HEK293 (cell line): ENCODE results near the gene KRTAP6-1.

Experiments used
- CTCF ChIA-PET: fragments of 350-600 bp; formaldehyde crosslinking; extraction: SDS; loops from one replicate; lab custom pipeline; 2021; ENCODE audit warnings: antibody characterized with exemption; lab: Yijun Ruan, JAX
- POLR2A ChIA-PET: fragments of 300-600 bp; formaldehyde crosslinking; extraction: SDS; loops from one replicate; lab custom pipeline; 2020; ENCODE audit warnings: antibody characterized with exemption, inconsistent platforms; lab: Yijun Ruan, JAX
- H3K27ac ChIP-seq: fragments of 200-500 bp; sonication (Bioruptor generic); 2 replicates; pipeline ENCODE4 v1.5.1; 2014; ENCODE audit warnings: low read depth, low read length, control low read depth, inconsistent platforms; ENCODE audit errors: extremely low read depth
- H3K36me3 ChIP-seq, 2 experiments: fragments of 200-500 bp in 1 of 2; sonication (Bioruptor generic) in 1 of 2; 1 replicate in 1 of 2; 2 replicates in 1 of 2; pipeline ENCODE4 v1.5.1; 2014 to 2017; ENCODE audit warnings: inconsistent platforms in 2 of 2, low read length in 2 of 2; ENCODE audit not compliant: control insufficient read depth in 2 of 2, insufficient read depth in 1 of 2
- H3K4me1 ChIP-seq: fragments of 200-500 bp; sonication (Bioruptor generic); 2 replicates; pipeline ENCODE4 v1.5.1; 2014; ENCODE audit warnings: mild to moderate bottlenecking, low read length, inconsistent platforms; ENCODE audit not compliant: control insufficient read depth, insufficient read depth
- H3K4me3 ChIP-seq: 2 replicates; pipeline ENCODE4 v1.5.1; 2011; ENCODE audit warnings: low read depth, mild to moderate bottlenecking, control low read depth, low read length, moderate library complexity
- H3K9me3 ChIP-seq: fragments of 200-500 bp; sonication (Bioruptor generic); 2 replicates; pipeline ENCODE4 v1.5.1; 2014; ENCODE audit warnings: low read depth, low read length, inconsistent platforms; ENCODE audit not compliant: control insufficient read depth, insufficient read depth
- KLF10 ChIP-seq: fragments of 450-650 bp; IDR thresholded peaks from 2 replicates; pipeline ENCODE4 v1.5.1; 2018; ENCODE audit warnings: missing biosample characterization, mild to moderate bottlenecking, missing genetic modification characterization
- MEIS1 ChIP-seq: sonication (generic); formaldehyde crosslinking; IDR thresholded peaks from 2 replicates; pipeline ENCODE4 v1.8.1; 2022; ENCODE audit warnings: missing genetic modification reagents, mild to moderate bottlenecking, borderline replicate concordance
- OVOL3 ChIP-seq: fragments of 450-650 bp; formaldehyde crosslinking; IDR thresholded peaks from 2 replicates; pipeline ENCODE4 v1.5.1; 2016; ENCODE audit warnings: missing biosample characterization, missing genetic modification characterization
- ZBTB1 ChIP-seq: fragments of 450-650 bp; formaldehyde crosslinking; IDR thresholded peaks from 2 replicates; pipeline ENCODE4 v1.5.1; 2016; ENCODE audit warnings: missing biosample characterization, missing genetic modification characterization
- ZBTB20 ChIP-seq: fragments of 450-650 bp; formaldehyde crosslinking; IDR thresholded peaks from 2 replicates; pipeline ENCODE4 v1.5.1; 2016; ENCODE audit warnings: missing biosample characterization, missing genetic modification characterization
- ZNF146 ChIP-seq: fragments of 450-650 bp; formaldehyde crosslinking; IDR thresholded peaks from 2 replicates; pipeline ENCODE4 v1.5.1; 2016; ENCODE audit warnings: missing biosample characterization, missing genetic modification characterization
- ZNF335 ChIP-seq: fragments of 450-650 bp; formaldehyde crosslinking; conservative IDR thresholded peaks from 2 replicates; pipeline ENCODE4 v1.5.1; 2016; ENCODE audit warnings: missing biosample characterization, missing genetic modification characterization
- ZNF341 ChIP-seq: fragments of 450-650 bp; formaldehyde crosslinking; IDR thresholded peaks from 2 replicates; pipeline ENCODE4; 2016; ENCODE audit warnings: low read depth, missing biosample characterization, missing genetic modification characterization
- ZNF350 ChIP-seq: fragments of 450-650 bp; formaldehyde crosslinking; IDR thresholded peaks from 2 replicates; pipeline ENCODE4 v1.5.0; 2017; ENCODE audit warnings: missing biosample characterization, mild to moderate bottlenecking, missing genetic modification characterization
- ZNF501 ChIP-seq: fragments of 450-650 bp; formaldehyde crosslinking; IDR thresholded peaks from 2 replicates; pipeline ENCODE4 v1.5.1; 2016; ENCODE audit warnings: missing biosample characterization, missing genetic modification characterization
- ZNF510 ChIP-seq: fragments of 450-650 bp; formaldehyde crosslinking; IDR thresholded peaks from 2 replicates; pipeline ENCODE4 v1.5.1; 2018; ENCODE audit warnings: mild to moderate bottlenecking, missing genetic modification characterization, missing biosample characterization; ENCODE audit not compliant: insufficient replicate concordance
- ZNF623 ChIP-seq: fragments of 450-650 bp; formaldehyde crosslinking; IDR thresholded peaks from 2 replicates; pipeline ENCODE4 v1.5.1; 2016; ENCODE audit warnings: missing biosample characterization, missing genetic modification characterization
- ZNF776 ChIP-seq: fragments of 450-650 bp; formaldehyde crosslinking; IDR thresholded peaks from 2 replicates; pipeline ENCODE4 v1.5.0; 2017; ENCODE audit warnings: missing biosample characterization, missing genetic modification characterization, borderline replicate concordance
- ZSCAN23 ChIP-seq: fragments of 450-650 bp; formaldehyde crosslinking; IDR thresholded peaks from 2 replicates; pipeline ENCODE4 v1.5.1; 2016; ENCODE audit warnings: missing biosample characterization, missing genetic modification characterization
- TF ChIP-seq, protein P1 (sequence below): fragments of 450-650 bp; formaldehyde crosslinking; conservative IDR thresholded peaks from 2 replicates; pipeline ENCODE4 v1.5.1; 2016; ENCODE audit warnings: low read depth, missing biosample characterization, missing genetic modification characterization
- TF ChIP-seq, protein P2 (sequence below): fragments of 450-650 bp; formaldehyde crosslinking; IDR thresholded peaks from 2 replicates; pipeline ENCODE4 v1.5.0; 2017; ENCODE audit warnings: missing biosample characterization, missing genetic modification characterization, borderline replicate concordance
- TF ChIP-seq, protein P3 (sequence below): fragments of 450-650 bp; formaldehyde crosslinking; IDR thresholded peaks from 2 replicates; pipeline ENCODE4 v1.5.1; 2016; ENCODE audit warnings: missing biosample characterization, missing genetic modification characterization

The KRTAP6-1 gene

DNA sequence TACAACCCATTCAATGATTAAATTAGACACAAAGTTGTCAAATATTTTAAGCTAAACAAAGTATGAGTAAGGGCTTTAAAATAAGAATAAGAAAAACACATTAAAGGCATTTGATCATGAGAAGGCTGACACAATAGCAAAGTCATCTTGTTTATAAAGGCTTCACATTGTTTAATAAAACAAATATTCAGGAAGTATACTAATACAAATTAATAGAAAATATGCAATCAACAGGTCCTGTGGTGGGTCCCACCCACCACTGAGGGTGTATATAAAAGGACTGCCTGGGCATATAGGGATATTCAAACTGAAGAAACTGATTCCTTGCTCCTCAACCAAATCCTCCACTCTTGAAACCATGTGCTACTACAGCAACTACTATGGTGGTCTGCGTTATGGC, 21.2 kb upstream of the KRTAP6-1 start, which contains the start of gene KRTAP20-2:
Gene KRTAP20-2 (plus strand): TSS at position 301 of the 400 bp plus-strand sequence. CDS start 58 bp downstream, at position 359.
- Histone ChIP-seq H3K36me3 (no peaks in the 10 kb centered on the region), H3K27ac (no peak within 1 kb of the TSS), H3K4me3 (no peak within 1 kb of the TSS), H3K9me3 (no peaks in the 10 kb centered on the region), H3K4me1 (no peaks in the 10 kb centered on the region)
- TF ChIP-seq OVOL3 (tag by site-specific recombination): no peak
- TF ChIP-seq, protein P1, sequence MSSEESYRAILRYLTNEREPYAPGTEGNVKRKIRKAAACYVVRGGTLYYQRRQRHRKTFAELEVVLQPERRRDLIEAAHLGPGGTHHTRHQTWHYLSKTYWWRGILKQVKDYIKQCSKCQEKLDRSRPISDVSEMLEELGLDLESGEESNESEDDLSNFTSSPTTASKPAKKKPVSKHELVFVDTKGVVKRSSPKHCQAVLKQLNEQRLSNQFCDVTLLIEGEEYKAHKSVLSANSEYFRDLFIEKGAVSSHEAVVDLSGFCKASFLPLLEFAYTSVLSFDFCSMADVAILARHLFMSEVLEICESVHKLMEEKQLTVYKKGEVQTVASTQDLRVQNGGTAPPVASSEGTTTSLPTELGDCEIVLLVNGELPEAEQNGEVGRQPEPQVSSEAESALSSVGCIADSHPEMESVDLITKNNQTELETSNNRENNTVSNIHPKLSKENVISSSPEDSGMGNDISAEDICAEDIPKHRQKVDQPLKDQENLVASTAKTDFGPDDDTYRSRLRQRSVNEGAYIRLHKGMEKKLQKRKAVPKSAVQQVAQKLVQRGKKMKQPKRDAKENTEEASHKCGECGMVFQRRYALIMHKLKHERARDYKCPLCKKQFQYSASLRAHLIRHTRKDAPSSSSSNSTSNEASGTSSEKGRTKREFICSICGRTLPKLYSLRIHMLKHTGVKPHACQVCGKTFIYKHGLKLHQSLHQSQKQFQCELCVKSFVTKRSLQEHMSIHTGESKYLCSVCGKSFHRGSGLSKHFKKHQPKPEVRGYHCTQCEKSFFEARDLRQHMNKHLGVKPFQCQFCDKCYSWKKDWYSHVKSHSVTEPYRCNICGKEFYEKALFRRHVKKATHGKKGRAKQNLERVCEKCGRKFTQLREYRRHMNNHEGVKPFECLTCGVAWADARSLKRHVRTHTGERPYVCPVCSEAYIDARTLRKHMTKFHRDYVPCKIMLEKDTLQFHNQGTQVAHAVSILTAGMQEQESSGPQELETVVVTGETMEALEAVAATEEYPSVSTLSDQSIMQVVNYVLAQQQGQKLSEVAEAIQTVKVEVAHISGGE: no peak
- no peak for TF ChIP-seq ZNF501
- no peak for TF ChIP-seq ZNF350 (tag by site-specific recombination)
- TF ChIP-seq, protein P2, sequence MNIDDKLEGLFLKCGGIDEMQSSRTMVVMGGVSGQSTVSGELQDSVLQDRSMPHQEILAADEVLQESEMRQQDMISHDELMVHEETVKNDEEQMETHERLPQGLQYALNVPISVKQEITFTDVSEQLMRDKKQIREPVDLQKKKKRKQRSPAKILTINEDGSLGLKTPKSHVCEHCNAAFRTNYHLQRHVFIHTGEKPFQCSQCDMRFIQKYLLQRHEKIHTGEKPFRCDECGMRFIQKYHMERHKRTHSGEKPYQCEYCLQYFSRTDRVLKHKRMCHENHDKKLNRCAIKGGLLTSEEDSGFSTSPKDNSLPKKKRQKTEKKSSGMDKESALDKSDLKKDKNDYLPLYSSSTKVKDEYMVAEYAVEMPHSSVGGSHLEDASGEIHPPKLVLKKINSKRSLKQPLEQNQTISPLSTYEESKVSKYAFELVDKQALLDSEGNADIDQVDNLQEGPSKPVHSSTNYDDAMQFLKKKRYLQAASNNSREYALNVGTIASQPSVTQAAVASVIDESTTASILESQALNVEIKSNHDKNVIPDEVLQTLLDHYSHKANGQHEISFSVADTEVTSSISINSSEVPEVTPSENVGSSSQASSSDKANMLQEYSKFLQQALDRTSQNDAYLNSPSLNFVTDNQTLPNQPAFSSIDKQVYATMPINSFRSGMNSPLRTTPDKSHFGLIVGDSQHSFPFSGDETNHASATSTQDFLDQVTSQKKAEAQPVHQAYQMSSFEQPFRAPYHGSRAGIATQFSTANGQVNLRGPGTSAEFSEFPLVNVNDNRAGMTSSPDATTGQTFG (tag by site-specific recombination): no peak
- POLR2A ChIA-PET: no interaction called here
- CTCF ChIA-PET: no interaction called here

DNA sequence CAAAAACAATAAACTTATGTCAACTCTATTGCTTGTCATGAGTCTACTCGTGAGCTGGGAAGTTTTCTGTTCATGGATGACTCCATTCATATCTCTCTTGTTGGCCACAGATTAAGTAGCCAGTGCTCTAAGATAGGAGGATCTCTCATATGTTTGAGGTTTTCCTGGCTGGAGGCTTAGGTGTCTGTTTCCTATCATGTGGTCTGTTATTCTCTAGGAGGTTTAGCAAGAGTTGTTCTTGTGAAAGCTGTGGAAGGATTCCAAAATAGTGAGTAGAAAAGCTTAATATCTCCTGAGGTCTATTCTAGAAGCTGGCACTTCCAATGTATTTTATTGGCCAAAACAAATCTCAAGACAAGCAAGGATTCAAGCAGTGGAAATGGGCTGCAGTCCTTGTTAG, 15.5 kb upstream of the KRTAP6-1 start:
- ChIA-PET CTCF (no interaction called here), POLR2A (no interaction called here)
- Histone ChIP-seq H3K9me3 (no peaks in the 10 kb centered on the region), H3K4me3 (no peak overlapping the region), H3K36me3 (no peaks in the 10 kb centered on the region), H3K27ac (no peak overlapping the region), H3K4me1 (no peaks in the 10 kb centered on the region)
- TF ChIP-seq ZNF146 (tag by site-specific recombination): no peak
- TF ChIP-seq ZSCAN23 (tag by site-specific recombination): no peak
- TF ChIP-seq ZBTB1 (tag by site-specific recombination): no peak
- no peak for TF ChIP-seq ZNF776
- no peak for TF ChIP-seq ZNF341 (tag by site-specific recombination)
- TF ChIP-seq MEIS1: no peak
- no peak for TF ChIP-seq ZNF510
- TF ChIP-seq ZBTB20 (tag by site-specific recombination): no peak
- no peak for TF ChIP-seq ZNF623
- TF ChIP-seq, protein P3, sequence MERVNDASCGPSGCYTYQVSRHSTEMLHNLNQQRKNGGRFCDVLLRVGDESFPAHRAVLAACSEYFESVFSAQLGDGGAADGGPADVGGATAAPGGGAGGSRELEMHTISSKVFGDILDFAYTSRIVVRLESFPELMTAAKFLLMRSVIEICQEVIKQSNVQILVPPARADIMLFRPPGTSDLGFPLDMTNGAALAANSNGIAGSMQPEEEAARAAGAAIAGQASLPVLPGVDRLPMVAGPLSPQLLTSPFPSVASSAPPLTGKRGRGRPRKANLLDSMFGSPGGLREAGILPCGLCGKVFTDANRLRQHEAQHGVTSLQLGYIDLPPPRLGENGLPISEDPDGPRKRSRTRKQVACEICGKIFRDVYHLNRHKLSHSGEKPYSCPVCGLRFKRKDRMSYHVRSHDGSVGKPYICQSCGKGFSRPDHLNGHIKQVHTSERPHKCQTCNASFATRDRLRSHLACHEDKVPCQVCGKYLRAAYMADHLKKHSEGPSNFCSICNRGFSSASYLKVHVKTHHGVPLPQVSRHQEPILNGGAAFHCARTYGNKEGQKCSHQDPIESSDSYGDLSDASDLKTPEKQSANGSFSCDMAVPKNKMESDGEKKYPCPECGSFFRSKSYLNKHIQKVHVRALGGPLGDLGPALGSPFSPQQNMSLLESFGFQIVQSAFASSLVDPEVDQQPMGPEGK: no peak
- TF ChIP-seq KLF10: no peak
- TF ChIP-seq ZNF335 (tag by site-specific recombination): no peak
